Fibroblast of the aortic adventitia (primary cell): ENCODE results near the gene BEND7. TPM values are rescaled to one million over a fixed set of nuclear protein-coding genes. Genes with fewer than 3 reads are reported as not detected.

Source experiments
- DNase-seq: peaks from one replicate; pipeline ENCODE4 v3.0.0-alpha.2; 2010; ENCODE audit warnings: low read depth
- H3K4me3 ChIP-seq: 2 replicates; pipeline ENCODE4 v1.5.1; 2011; ENCODE audit warnings: low read depth, mild to moderate bottlenecking, control low read depth, low read length, moderate library complexity
- CTCF ChIP-seq: IDR thresholded peaks from 2 replicates; pipeline ENCODE4 v1.5.1; 2011; ENCODE audit warnings: mild to moderate bottlenecking, low read length, control low read depth, inconsistent platforms; ENCODE audit not compliant: insufficient read depth
- total RNA-seq: library from RNA; depleted of rRNA; stranded (reverse); fragments of >200 nt; gene quantifications from 2 replicates; pipeline ENCODE4 v1.2.3, GENCODE V29; 2012; ENCODE audit warnings: low replicate concordance

BEND7 gene
- total RNA-seq, 1 donor, result 2.6 TPM

DNA sequence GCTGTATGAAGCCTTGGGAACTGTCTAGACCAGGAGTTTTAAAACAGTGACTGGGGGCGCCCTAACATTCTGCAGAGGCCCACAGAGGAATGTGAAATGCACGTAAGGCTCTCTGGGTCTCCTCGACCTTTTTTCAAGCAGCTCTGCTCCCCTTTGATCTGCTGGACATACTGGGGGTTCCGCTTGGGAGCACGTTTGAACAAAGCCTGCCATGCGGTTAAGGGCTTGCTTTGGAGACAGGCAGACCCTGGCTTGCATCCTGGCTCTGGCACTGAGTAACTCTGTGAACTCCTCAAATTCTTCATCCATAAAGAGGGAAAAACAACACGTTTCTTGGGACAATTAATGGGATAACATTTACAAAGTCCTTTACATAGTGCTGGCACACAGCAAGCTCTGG is 7.8 kb downstream of the BEND7 start:
- DNase-seq, result no peak
- H3K4me3 ChIP-seq, result no peak overlapping the region
- TF ChIP-seq CTCF, result no peak

- no peak for DNase-seq
- no peak for TF ChIP-seq CTCF
- no peak overlapping the region for H3K4me3 ChIP-seq
Observed at GRCh38 chr10:13520194-13520593, 8.6 kb downstream of the BEND7 start.

DNA sequence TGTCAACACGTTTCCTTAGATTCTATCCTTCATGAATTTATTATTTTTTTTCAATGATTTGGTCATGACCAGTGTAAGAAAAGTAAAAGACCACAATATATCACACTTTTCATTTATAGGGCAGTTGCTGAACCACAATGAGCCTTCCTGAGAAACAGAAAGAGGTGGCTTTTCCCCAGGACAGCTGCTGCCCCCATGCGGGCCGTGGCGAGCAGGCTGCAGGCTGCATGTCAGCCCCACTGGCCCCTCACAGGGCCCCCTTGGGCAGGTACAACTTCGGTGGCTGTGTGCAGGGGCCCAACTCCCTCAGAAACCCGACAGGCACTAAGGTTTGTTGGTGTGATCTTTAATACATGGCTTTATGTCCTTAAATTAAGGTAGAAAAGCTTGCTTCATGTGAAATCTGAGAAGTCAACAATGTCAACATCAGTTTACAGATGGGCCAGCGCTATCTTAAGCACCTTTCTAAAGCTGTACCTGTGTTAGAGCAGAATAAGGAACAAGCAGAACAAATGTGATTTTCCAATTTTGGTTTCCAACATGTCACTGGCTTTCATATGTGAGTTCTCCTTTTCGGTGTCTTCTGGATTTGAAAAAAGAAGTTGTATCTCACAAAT is 10.6 kb downstream of the BEND7 start:
- no peak for DNase-seq
- peak; percentile 27 for TF ChIP-seq CTCF
- H3K4me3 ChIP-seq, result no peak overlapping the region

DNA sequence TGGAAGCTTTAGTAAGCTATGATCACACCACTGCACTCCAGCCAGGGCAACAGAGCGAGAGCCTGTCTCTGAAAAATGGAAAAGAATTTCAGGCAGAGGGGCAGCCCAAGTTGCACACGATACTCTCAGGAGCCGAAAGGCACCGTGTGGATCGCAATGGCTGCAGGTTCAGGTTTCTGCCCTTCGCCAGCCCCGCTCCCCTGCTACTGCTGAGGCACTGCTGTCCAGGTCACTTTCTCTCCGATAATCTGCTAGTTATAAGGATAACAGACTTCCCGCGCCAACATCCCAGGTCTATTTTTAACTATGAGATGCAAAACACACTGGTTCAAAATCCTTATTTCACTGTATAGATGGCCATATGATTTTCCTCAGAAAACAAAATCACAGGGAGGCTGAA is 11.1 kb downstream of the BEND7 start:
- no peak for DNase-seq
- H3K4me3 ChIP-seq, result no peak overlapping the region

GRCh38 chr10:13516176-13516575 is 12.6 kb downstream of the BEND7 start:
- TF ChIP-seq CTCF, result no peak
- DNase-seq, result no peak
- H3K4me3 ChIP-seq, result no peak overlapping the region

More for the DNA sequence above, 11.1 kb downstream of the BEND7 start:
- TF ChIP-seq CTCF, result no peak

DNA sequence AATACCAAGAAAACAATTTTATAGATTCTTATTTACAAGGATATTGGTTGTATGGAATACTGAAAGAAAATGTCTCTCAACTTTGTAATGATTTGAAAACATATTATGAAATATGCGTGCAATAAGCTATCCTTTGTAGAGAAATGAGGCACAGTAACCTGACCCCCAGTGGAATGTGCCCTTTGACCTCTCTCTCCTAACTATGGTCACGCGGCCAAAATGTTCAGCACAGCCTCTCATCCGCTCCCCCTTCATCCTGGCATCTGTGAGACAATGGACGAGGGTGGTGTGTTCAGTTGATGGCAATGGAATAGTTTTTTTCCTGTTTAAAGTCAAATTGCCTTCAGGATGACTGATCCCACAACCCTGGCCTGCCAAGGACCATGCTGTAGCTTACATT is 13.3 kb downstream of the BEND7 start:
- H3K4me3 ChIP-seq, result no peak overlapping the region
- DNase-seq, result no peak
- no peak for TF ChIP-seq CTCF

GRCh38 chr10:13514296-13514695 is 14.5 kb downstream of the BEND7 start:
- no peak for TF ChIP-seq CTCF
- no peak for DNase-seq
- H3K4me3 ChIP-seq, result no peak overlapping the region
